Activated CD4-positive, alpha-beta T cell treated with anti-CD3 and anti-CD28 coated beads for 36 hours (primary cell): ENCODE results near the gene NUDT4. TPM values are rescaled to one million over a fixed set of nuclear protein-coding genes. Genes with fewer than 3 reads are reported as not detected.

Experiments
- ATAC-seq: fragments of 200-7000 bp; cut with Tn5 transposase; one replicate; pipeline ENCODE4 v1.10.0; 2021; ENCODE audit warnings: mild to moderate bottlenecking, moderate library complexity
- CTCF ChIA-PET: fragments of 350-600 bp; sonication (Branson Sonifier 250); formaldehyde crosslinking; loops from one replicate; lab custom pipeline; 2021; ENCODE audit warnings: antibody characterized with exemption; lab: Charles Lee
- POLR2A ChIA-PET: fragments of 350-600 bp; sonication (Branson Sonifier 250); formaldehyde crosslinking; loops from one replicate; lab custom pipeline; 2021; ENCODE audit warnings: antibody characterized with exemption, inconsistent platforms; lab: Charles Lee
- DNase-seq: peaks from one replicate; pipeline ENCODE4 v3.0.0-alpha.2; 2020
- H3K27ac Mint-ChIP-seq: one replicate; pipeline ENCODE4 v1.8.0; 2021; ENCODE audit warnings: mixed read lengths
- H3K27me3 Mint-ChIP-seq: one replicate; pipeline ENCODE4 v1.8.0; 2021; ENCODE audit warnings: mixed read lengths
- H3K36me3 Mint-ChIP-seq: one replicate; pipeline ENCODE4 v1.8.0; 2021; ENCODE audit warnings: low read depth, mixed read lengths
- H3K4me1 Mint-ChIP-seq: one replicate; pipeline ENCODE4 v1.8.0; 2021; ENCODE audit warnings: mixed read lengths
- H3K4me3 Mint-ChIP-seq: one replicate; pipeline ENCODE4 v1.8.0; 2021; ENCODE audit warnings: mild to moderate bottlenecking, moderate library complexity, mixed read lengths
- H3K9me3 Mint-ChIP-seq: one replicate; pipeline ENCODE4 v1.8.0; 2021; ENCODE audit warnings: low read depth, mixed read lengths
- intact Hi-C, 2 experiments: fragments of 100-400 bp; cut with DNase I in 1 of 2; cut with micrococcal nuclease in 1 of 2; formaldehyde crosslinking; loops; one replicate each; pipeline versions ENCODE4 v1.14.2 to v1.15.1; 2022 to 2024; cut with DNase I, micrococcal nuclease
- total RNA-seq, 2 experiments: library from RNA; stranded (reverse); gene quantifications; one replicate each; pipeline ENCODE4 v1.2.3, GENCODE V29; 2021

Gene NUDT4
- 10 to 100 TPM; 47.5 to 58.7 TPM for total RNA-seq

GRCh38 chr12:93377252-93378195 is at the start of gene NUDT4:
TSS of gene NUDT4 (plus strand) at chr12:93377925. CDS start at chr12:93378323, 398 bp downstream.
- DNase-seq (peak; percentile 98), ATAC-seq (peak; percentile 80)
- H3K27me3 Mint-ChIP-seq = no peaks in the 10 kb centered on the region
- H3K4me3 Mint-ChIP-seq = peak within 1 kb of the TSS; percentile 98
- H3K9me3 Mint-ChIP-seq = no peaks in the 10 kb centered on the region
- H3K27ac Mint-ChIP-seq = peak within 1 kb of the TSS; percentile 99
- CTCF ChIA-PET = interaction anchor here (0.6 to 1.4 kb wide), 4 partner anchors 18 to 1953 kb away, joined by 3 to 4 read pairs (median 4); no protein-coding TSS in a partner anchor
- peaks cover 32% of the 10 kb centered on the region for H3K4me1 Mint-ChIP-seq
- intact Hi-C loops = loop anchor here (1.0 to 5.0 kb wide), 9 partner anchors 63 to 1840 kb away; partner anchors contain the start of genes EEA1 (in 2 of the 2), FGD6 (in 1 of the 2), MRPL42 (in 1 of the 2) and UBE2N (in 1 of the 2)
- POLR2A ChIA-PET = no interaction called here
- H3K36me3 Mint-ChIP-seq = peaks cover 10% of the 10 kb centered on the region

GRCh38 chr12:93333054-93333453 is 44.7 kb upstream of the NUDT4 start:
- CTCF ChIA-PET = interaction anchor here (0.7 to 1.5 kb wide), 2 partner anchors 237 to 346 kb away, joined by 3 read pairs; no protein-coding TSS in a partner anchor
- intact Hi-C loops = no loop called here
- no peaks in the 10 kb centered on the region for H3K9me3 Mint-ChIP-seq

GRCh38 chr12:93333828-93334227 is 43.9 kb upstream of the NUDT4 start:
- no peaks in the 10 kb centered on the region for H3K36me3 Mint-ChIP-seq
- intact Hi-C loops = no loop called here
- POLR2A ChIA-PET = no interaction called here
- H3K27me3 Mint-ChIP-seq = peaks cover 3% of the 10 kb centered on the region
- CTCF ChIA-PET = interaction anchor here (0.7 to 1.5 kb wide), 2 partner anchors 237 to 499 kb away, joined by 3 read pairs; no protein-coding TSS in a partner anchor
- DNase-seq (no peak), ATAC-seq (no peak)
- no peaks in the 10 kb centered on the region for H3K4me1 Mint-ChIP-seq
- H3K9me3 Mint-ChIP-seq = no peaks in the 10 kb centered on the region
- no peak overlapping the region for H3K4me3 Mint-ChIP-seq
- no peak overlapping the region for H3K27ac Mint-ChIP-seq

More at GRCh38 chr12:93333054-93333453, 44.7 kb upstream of the NUDT4 start:
- no peaks in the 10 kb centered on the region for H3K36me3 Mint-ChIP-seq
- H3K4me3 Mint-ChIP-seq = no peak overlapping the region
- ATAC-seq = no peak
- no peaks in the 10 kb centered on the region for H3K4me1 Mint-ChIP-seq
- peaks cover 3% of the 10 kb centered on the region for H3K27me3 Mint-ChIP-seq
- no peak overlapping the region for H3K27ac Mint-ChIP-seq
- POLR2A ChIA-PET = no interaction called here
- no peak for DNase-seq

- intact Hi-C loops = no loop called here
- POLR2A ChIA-PET = no interaction called here
- H3K9me3 Mint-ChIP-seq = no peaks in the 10 kb centered on the region
- no peaks in the 10 kb centered on the region for H3K4me1 Mint-ChIP-seq
- no peak for ATAC-seq
- no peak overlapping the region for H3K4me3 Mint-ChIP-seq
- no peaks in the 10 kb centered on the region for H3K36me3 Mint-ChIP-seq
- no peak for DNase-seq
- H3K27me3 Mint-ChIP-seq = peaks cover 3% of the 10 kb centered on the region
- CTCF ChIA-PET = no interaction called here
- no peak overlapping the region for H3K27ac Mint-ChIP-seq
These were observed 42.0 kb upstream of the NUDT4 start for GRCh38 chr12:93335603-93336162.

GRCh38 chr12:93336291-93336741 is 41.4 kb upstream of the NUDT4 start:
- ChIA-PET POLR2A (no interaction called here), CTCF (no interaction called here)
- H3K27ac Mint-ChIP-seq = no peak overlapping the region
- no peaks in the 10 kb centered on the region for H3K36me3 Mint-ChIP-seq
- intact Hi-C loops = no loop called here
- peaks cover 3% of the 10 kb centered on the region for H3K27me3 Mint-ChIP-seq
- H3K4me3 Mint-ChIP-seq = no peak overlapping the region
- no peaks in the 10 kb centered on the region for H3K4me1 Mint-ChIP-seq
- no peaks in the 10 kb centered on the region for H3K9me3 Mint-ChIP-seq
- ATAC-seq = no peak
- DNase-seq = no peak

- ChIA-PET POLR2A (no interaction called here), CTCF (no interaction called here)
These were observed 39.1 kb upstream of the NUDT4 start for GRCh38 chr12:93338598-93338997.

GRCh38 chr12:93339695-93340094 is 38.0 kb upstream of the NUDT4 start:
- H3K27ac Mint-ChIP-seq = no peak overlapping the region
- H3K27me3 Mint-ChIP-seq = peaks cover 3% of the 10 kb centered on the region
- H3K36me3 Mint-ChIP-seq = no peaks in the 10 kb centered on the region
- DNase-seq (no peak), ATAC-seq (no peak)
- intact Hi-C loops = no loop called here
- CTCF ChIA-PET = interaction anchor here (0.9 to 1.3 kb wide), 2 partner anchors 15 to 85 kb away, joined by 3 read pairs; no protein-coding TSS in a partner anchor
- no peaks in the 10 kb centered on the region for H3K4me1 Mint-ChIP-seq
- H3K4me3 Mint-ChIP-seq = no peak overlapping the region
- POLR2A ChIA-PET = no interaction called here
- H3K9me3 Mint-ChIP-seq = no peaks in the 10 kb centered on the region

More at GRCh38 chr12:93338598-93338997, 39.1 kb upstream of the NUDT4 start:
- intact Hi-C loops = no loop called here
- peaks cover 3% of the 10 kb centered on the region for H3K27me3 Mint-ChIP-seq
- no peak for DNase-seq
- no peaks in the 10 kb centered on the region for H3K4me1 Mint-ChIP-seq
- H3K27ac Mint-ChIP-seq = no peak overlapping the region
- H3K36me3 Mint-ChIP-seq = no peaks in the 10 kb centered on the region
- no peaks in the 10 kb centered on the region for H3K9me3 Mint-ChIP-seq
- no peak for ATAC-seq
- H3K4me3 Mint-ChIP-seq = no peak overlapping the region

- DNase-seq (no peak), ATAC-seq (no peak)
- POLR2A ChIA-PET = no interaction called here
- intact Hi-C loops = no loop called here
- CTCF ChIA-PET = interaction anchor here (0.7 kb wide), 2 partner anchors 79 to 204 kb away, joined by 3 read pairs; no protein-coding TSS in a partner anchor
- Mint-ChIP-seq H3K4me1 (no peaks in the 10 kb centered on the region), H3K4me3 (no peak overlapping the region), H3K36me3 (no peaks in the 10 kb centered on the region), H3K9me3 (no peaks in the 10 kb centered on the region), H3K27me3 (peaks cover under 1% of the 10 kb centered on the region), H3K27ac (no peak overlapping the region)
These were observed 36.2 kb upstream of the NUDT4 start for GRCh38 chr12:93341409-93342049.

GRCh38 chr12:93347054-93347785 is 30.5 kb upstream of the NUDT4 start:
- ChIA-PET CTCF (interaction anchor here (1.2 kb wide), 1 partner anchor 11 kb away, joined by 4 read pairs; no protein-coding TSS in a partner anchor), POLR2A (interaction anchor here (0.5 kb wide), 1 partner anchor 16 kb away, joined by 4 read pairs; no protein-coding TSS in a partner anchor)
- H3K9me3 Mint-ChIP-seq = no peaks in the 10 kb centered on the region

GRCh38 chr12:93348575-93349435 is 28.9 kb upstream of the NUDT4 start:
- no peak overlapping the region for H3K27ac Mint-ChIP-seq
- POLR2A ChIA-PET = no interaction called here

More at GRCh38 chr12:93347054-93347785, 30.5 kb upstream of the NUDT4 start:
- intact Hi-C loops = no loop called here
- no peaks in the 10 kb centered on the region for H3K27me3 Mint-ChIP-seq
- H3K36me3 Mint-ChIP-seq = no peaks in the 10 kb centered on the region
- H3K27ac Mint-ChIP-seq = no peak overlapping the region
- no peaks in the 10 kb centered on the region for H3K4me1 Mint-ChIP-seq
- no peak overlapping the region for H3K4me3 Mint-ChIP-seq
- no peak for ATAC-seq
- DNase-seq = no peak

More at GRCh38 chr12:93348575-93349435, 28.9 kb upstream of the NUDT4 start:
- CTCF ChIA-PET = interaction anchor here (1.4 kb wide), 1 partner anchor 13 kb away, joined by 3 read pairs; no protein-coding TSS in a partner anchor
- DNase-seq (no peak), ATAC-seq (no peak)
- intact Hi-C loops = no loop called here
- Mint-ChIP-seq H3K36me3 (no peaks in the 10 kb centered on the region), H3K9me3 (no peaks in the 10 kb centered on the region), H3K27me3 (no peaks in the 10 kb centered on the region), H3K4me1 (no peaks in the 10 kb centered on the region), H3K4me3 (no peak overlapping the region)
